Activated CD4-positive, alpha-beta memory T cell treated with anti-CD3 and anti-CD28 coated beads, Interleukin-2, amount 10 ng/mL, durations not matched to agents 7 days and 5 days (primary cell): ENCODE data around the gene PBX1. TPM values are rescaled to one million over a fixed set of nuclear protein-coding genes. Genes with fewer than 3 reads are reported as not detected.

Source experiments
- CTCF ChIA-PET: fragments of 350-600 bp; sonication (Branson Sonifier 250); formaldehyde crosslinking; loops from one replicate; lab custom pipeline; 2021; ENCODE audit warnings: antibody characterized with exemption, inconsistent platforms; lab: Charles Lee
- POLR2A ChIA-PET: fragments of 350-600 bp; sonication (Branson Sonifier 250); formaldehyde crosslinking; loops from one replicate; lab custom pipeline; 2021; ENCODE audit warnings: antibody characterized with exemption; lab: Charles Lee
- DNase-seq: peaks from one replicate; pipeline ENCODE4 v3.0.0-alpha.2; 2020
- H3K27ac Mint-ChIP-seq: one replicate; pipeline ENCODE4 v1.8.0; 2021; ENCODE audit warnings: mild to moderate bottlenecking, mixed read lengths
- H3K27me3 Mint-ChIP-seq: one replicate; pipeline ENCODE4 v1.8.0; 2021; ENCODE audit warnings: mixed read lengths
- H3K36me3 Mint-ChIP-seq: one replicate; pipeline ENCODE4 v1.8.0; 2021; ENCODE audit warnings: low read depth, mixed read lengths
- H3K4me1 Mint-ChIP-seq: one replicate; pipeline ENCODE4 v1.8.0; 2021; ENCODE audit warnings: mixed read lengths
- H3K4me3 Mint-ChIP-seq: one replicate; pipeline ENCODE4 v1.8.0; 2021; ENCODE audit warnings: mild to moderate bottlenecking, mixed read lengths
- H3K9me3 Mint-ChIP-seq: one replicate; pipeline ENCODE4 v1.8.0; 2021; ENCODE audit warnings: mixed read lengths
- total RNA-seq, 2 experiments: library from RNA; stranded (reverse); gene quantifications; one replicate each; pipeline ENCODE4 v1.2.3, GENCODE V29; 2021

Gene PBX1
- total RNA-seq, 2 experiments from 2014 or later, result 0.18 to 0.23 TPM

DNA sequence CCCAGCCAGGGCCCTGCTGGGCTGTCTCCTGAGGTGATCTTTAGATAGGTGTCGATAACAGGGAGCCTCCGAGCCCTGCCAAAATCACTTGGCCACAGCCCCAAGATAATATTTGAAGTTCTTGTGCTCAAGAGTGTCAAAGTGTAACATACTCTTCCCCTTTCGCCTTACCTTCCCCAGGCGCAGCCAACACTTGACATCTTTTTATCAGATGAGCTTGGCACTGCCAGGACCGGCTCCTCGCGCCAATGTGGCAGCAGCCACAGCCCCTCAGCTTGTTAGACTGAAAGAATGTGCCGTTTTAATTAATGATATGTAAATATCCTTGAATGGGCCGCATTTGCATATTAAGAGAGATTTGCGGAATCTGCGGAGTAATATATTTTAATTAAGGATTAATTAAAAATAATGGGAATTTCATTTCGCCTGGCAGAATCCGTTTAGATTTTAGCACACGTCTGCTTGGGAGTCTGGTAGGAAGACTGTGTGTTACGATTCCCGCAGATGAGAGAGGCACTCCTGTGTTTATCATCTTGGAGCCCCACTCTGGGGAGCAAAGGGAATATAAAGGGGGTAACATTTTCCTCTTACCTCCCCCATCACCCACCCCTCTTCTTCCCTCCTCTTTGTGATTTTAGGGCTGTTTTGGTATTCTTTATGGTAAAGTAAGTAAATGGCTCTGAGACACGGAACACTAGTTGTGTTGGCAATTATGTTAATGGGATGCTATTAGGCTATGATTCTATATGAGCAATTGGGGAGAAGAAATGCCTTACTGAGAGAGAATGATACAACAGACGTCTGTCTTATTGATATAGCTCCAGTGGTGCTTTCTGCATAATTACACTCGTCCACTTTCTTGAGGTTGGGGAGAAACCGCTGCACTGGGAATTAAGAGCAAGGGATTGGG lies 109.8 kb downstream of the PBX1 start:
- no peak for DNase-seq
- H3K4me3 Mint-ChIP-seq, result no peak overlapping the region
- no peaks in the 10 kb centered on the region for H3K4me1 Mint-ChIP-seq
- H3K27ac Mint-ChIP-seq, result no peak overlapping the region
- H3K9me3 Mint-ChIP-seq, result peaks cover 11% of the 10 kb centered on the region
- ChIA-PET POLR2A (no interaction called here), CTCF (no interaction called here)
- no peaks in the 10 kb centered on the region for H3K27me3 Mint-ChIP-seq
- H3K36me3 Mint-ChIP-seq, result no peaks in the 10 kb centered on the region

GRCh38 chr1:164670026-164670425 lies 111.0 kb downstream of the PBX1 start:
- Mint-ChIP-seq H3K27ac (no peak overlapping the region), H3K4me1 (no peaks in the 10 kb centered on the region), H3K9me3 (peaks cover 11% of the 10 kb centered on the region), H3K36me3 (no peaks in the 10 kb centered on the region), H3K4me3 (no peak overlapping the region), H3K27me3 (no peaks in the 10 kb centered on the region)
- ChIA-PET CTCF (no interaction called here), POLR2A (no interaction called here)
- DNase-seq, result no peak

- H3K27ac Mint-ChIP-seq, result no peak overlapping the region
These were observed 111.8 kb downstream of the PBX1 start for GRCh38 chr1:164670786-164671185.

DNA sequence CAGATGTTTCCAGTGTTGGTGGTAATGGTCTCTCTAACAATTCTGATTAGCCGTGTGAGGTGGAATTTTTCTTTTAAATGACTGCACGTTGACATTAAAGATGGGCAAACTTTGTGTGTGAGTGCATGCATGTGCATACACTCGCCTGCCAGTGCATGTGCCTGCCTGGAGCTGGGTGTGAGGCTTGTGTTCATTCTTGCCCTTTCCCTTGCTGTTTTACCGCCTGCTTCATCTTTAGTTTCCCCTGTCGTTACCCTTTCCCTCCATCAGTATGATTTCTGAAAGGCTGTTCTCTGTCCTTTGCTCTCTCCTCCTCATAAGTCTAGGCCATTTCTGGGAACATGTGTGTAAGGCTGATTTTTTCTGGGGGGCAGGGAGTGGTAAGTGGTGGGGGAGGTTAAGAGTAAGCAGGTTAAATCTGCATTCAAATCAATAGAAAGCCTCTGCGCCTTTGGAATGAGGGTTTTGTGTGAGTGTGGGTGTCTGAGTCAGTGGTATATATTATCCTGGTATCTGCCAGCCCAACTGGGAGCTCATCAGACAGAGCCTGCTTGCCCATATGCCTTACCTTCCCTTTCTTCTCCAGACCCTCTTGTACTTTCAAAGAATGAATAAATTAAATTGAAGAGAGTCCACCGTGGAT lies 112.5 kb downstream of the PBX1 start:
- Mint-ChIP-seq H3K36me3 (no peaks in the 10 kb centered on the region), H3K4me1 (no peaks in the 10 kb centered on the region), H3K9me3 (peaks cover 11% of the 10 kb centered on the region), H3K27ac (no peak overlapping the region), H3K27me3 (no peaks in the 10 kb centered on the region), H3K4me3 (no peak overlapping the region)
- ChIA-PET POLR2A (no interaction called here), CTCF (no interaction called here)
- DNase-seq, result no peak

More at GRCh38 chr1:164670786-164671185, 111.8 kb downstream of the PBX1 start:
- H3K27me3 Mint-ChIP-seq, result no peaks in the 10 kb centered on the region
- H3K9me3 Mint-ChIP-seq, result peaks cover 11% of the 10 kb centered on the region
- H3K4me3 Mint-ChIP-seq, result no peak overlapping the region
- ChIA-PET POLR2A (no interaction called here), CTCF (no interaction called here)
- H3K4me1 Mint-ChIP-seq, result no peaks in the 10 kb centered on the region
- H3K36me3 Mint-ChIP-seq, result no peaks in the 10 kb centered on the region
- no peak for DNase-seq

DNA sequence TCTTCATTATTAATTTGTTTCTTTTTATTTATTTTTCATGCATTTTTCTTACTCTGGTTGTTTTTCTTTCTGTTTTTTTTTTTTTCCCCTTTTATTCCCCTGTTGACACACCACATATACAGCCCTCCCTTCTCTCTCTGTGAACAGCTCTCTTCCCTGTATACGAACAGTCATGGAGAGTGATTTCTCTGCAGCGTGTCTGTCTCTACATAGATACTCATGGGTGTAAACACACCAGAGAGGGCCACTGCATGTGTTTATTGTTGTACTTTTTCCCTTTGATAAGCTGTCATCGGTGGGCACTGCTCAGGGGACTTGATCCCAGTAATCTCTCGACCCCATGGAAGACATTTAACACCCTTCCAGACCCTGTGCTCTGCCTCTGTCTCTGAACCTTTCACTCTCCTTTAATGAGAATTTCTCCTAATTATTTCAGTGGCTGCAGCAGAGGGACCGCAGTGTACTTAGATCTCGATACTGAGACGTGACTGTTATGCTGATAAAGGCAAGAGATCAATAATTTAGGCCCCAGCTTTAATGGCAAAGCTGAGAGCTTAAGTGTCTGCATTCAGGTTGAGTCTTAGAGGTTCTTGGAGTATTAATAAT lies 113.1 kb downstream of the PBX1 start:
- no peaks in the 10 kb centered on the region for H3K27me3 Mint-ChIP-seq
- peaks cover 11% of the 10 kb centered on the region for H3K9me3 Mint-ChIP-seq
- ChIA-PET CTCF (no interaction called here), POLR2A (no interaction called here)
- no peaks in the 10 kb centered on the region for H3K4me1 Mint-ChIP-seq
- no peak overlapping the region for H3K27ac Mint-ChIP-seq
- no peak for DNase-seq
- H3K36me3 Mint-ChIP-seq, result no peaks in the 10 kb centered on the region
- H3K4me3 Mint-ChIP-seq, result no peak overlapping the region

DNA sequence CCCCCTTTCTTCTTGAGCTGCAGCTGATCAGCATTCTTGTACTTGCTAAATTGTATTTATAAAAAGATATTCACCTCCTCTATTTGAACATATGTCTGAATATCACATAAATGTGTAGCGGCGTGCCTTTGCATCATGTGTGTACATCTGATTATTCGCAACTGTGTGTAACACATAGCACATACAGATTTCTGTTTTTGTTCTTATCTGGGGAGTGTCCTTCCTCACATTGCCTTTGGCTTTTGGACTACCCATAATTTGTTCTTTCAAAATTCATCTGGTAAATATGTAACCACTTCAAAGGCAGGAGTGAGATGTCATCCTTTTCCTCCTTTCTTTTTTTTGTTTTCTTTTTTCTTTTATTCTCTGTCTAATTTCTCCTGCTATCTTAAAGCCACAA lies 113.6 kb downstream of the PBX1 start:
- CTCF ChIA-PET, result no interaction called here
- Mint-ChIP-seq H3K27me3 (no peaks in the 10 kb centered on the region), H3K27ac (no peak overlapping the region), H3K4me1 (no peaks in the 10 kb centered on the region), H3K36me3 (no peaks in the 10 kb centered on the region), H3K4me3 (no peak overlapping the region), H3K9me3 (peaks cover 11% of the 10 kb centered on the region)
- DNase-seq, result no peak
- POLR2A ChIA-PET, result no interaction called here

- ChIA-PET CTCF (no interaction called here), POLR2A (no interaction called here)
- no peaks in the 10 kb centered on the region for H3K36me3 Mint-ChIP-seq
- DNase-seq, result no peak
- no peaks in the 10 kb centered on the region for H3K27me3 Mint-ChIP-seq
- no peak overlapping the region for H3K4me3 Mint-ChIP-seq
- no peaks in the 10 kb centered on the region for H3K4me1 Mint-ChIP-seq
- H3K27ac Mint-ChIP-seq, result no peak overlapping the region
- peaks cover 11% of the 10 kb centered on the region for H3K9me3 Mint-ChIP-seq
These were observed 114.7 kb downstream of the PBX1 start for GRCh38 chr1:164673584-164674214.

GRCh38 chr1:164675342-164675904 lies 116.4 kb downstream of the PBX1 start:
- DNase-seq, result no peak
- H3K4me3 Mint-ChIP-seq, result no peak overlapping the region
- ChIA-PET POLR2A (no interaction called here), CTCF (no interaction called here)
- H3K27ac Mint-ChIP-seq, result no peak overlapping the region
- H3K4me1 Mint-ChIP-seq, result no peaks in the 10 kb centered on the region
- H3K9me3 Mint-ChIP-seq, result no peaks in the 10 kb centered on the region
- H3K27me3 Mint-ChIP-seq, result no peaks in the 10 kb centered on the region
- no peaks in the 10 kb centered on the region for H3K36me3 Mint-ChIP-seq

DNA sequence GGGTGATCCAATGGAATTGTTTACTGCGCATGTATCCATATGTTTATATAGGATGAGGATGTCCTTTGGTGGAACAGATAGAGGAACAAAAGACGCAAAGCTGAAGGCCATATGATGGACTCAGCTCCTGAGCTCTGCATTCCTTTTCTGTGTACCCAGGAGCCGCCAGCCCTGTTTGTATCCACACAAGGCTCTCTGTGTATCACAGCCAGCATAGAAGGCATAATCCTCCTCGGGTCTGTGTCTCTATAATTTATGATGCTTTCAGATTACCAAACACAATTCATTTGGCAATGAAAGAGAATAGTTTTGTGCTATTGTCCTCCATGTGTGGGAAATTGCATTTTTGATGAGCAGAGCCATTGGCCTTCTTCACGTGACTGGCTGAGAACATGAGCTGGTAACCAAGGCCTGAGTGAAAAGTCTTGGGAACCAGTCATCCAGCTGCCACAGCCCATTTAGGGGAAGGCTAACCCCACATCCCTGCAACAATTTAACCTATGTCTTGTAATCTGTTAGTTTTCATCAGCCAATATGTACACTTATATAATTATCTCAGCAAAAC lies 119.2 kb downstream of the PBX1 start:
- Mint-ChIP-seq H3K27me3 (no peaks in the 10 kb centered on the region), H3K9me3 (no peaks in the 10 kb centered on the region), H3K4me3 (no peak overlapping the region), H3K27ac (no peak overlapping the region), H3K4me1 (no peaks in the 10 kb centered on the region), H3K36me3 (no peaks in the 10 kb centered on the region)
- no peak for DNase-seq
- ChIA-PET POLR2A (no interaction called here), CTCF (no interaction called here)

GRCh38 chr1:164682570-164682969 lies 123.6 kb downstream of the PBX1 start:
- DNase-seq, result no peak
- no peak overlapping the region for H3K4me3 Mint-ChIP-seq
- ChIA-PET POLR2A (no interaction called here), CTCF (no interaction called here)
- H3K36me3 Mint-ChIP-seq, result no peaks in the 10 kb centered on the region
- H3K27ac Mint-ChIP-seq, result no peak overlapping the region
- peaks cover 3% of the 10 kb centered on the region for H3K9me3 Mint-ChIP-seq
- H3K27me3 Mint-ChIP-seq, result no peaks in the 10 kb centered on the region
- H3K4me1 Mint-ChIP-seq, result no peaks in the 10 kb centered on the region

- Mint-ChIP-seq H3K27ac (no peak overlapping the region), H3K4me1 (no peaks in the 10 kb centered on the region), H3K27me3 (no peaks in the 10 kb centered on the region), H3K4me3 (no peak overlapping the region), H3K9me3 (peaks cover 3% of the 10 kb centered on the region), H3K36me3 (no peaks in the 10 kb centered on the region)
- no peak for DNase-seq
- POLR2A ChIA-PET, result no interaction called here
- CTCF ChIA-PET, result no interaction called here
These were observed 124.3 kb downstream of the PBX1 start for GRCh38 chr1:164683235-164683634.

DNA sequence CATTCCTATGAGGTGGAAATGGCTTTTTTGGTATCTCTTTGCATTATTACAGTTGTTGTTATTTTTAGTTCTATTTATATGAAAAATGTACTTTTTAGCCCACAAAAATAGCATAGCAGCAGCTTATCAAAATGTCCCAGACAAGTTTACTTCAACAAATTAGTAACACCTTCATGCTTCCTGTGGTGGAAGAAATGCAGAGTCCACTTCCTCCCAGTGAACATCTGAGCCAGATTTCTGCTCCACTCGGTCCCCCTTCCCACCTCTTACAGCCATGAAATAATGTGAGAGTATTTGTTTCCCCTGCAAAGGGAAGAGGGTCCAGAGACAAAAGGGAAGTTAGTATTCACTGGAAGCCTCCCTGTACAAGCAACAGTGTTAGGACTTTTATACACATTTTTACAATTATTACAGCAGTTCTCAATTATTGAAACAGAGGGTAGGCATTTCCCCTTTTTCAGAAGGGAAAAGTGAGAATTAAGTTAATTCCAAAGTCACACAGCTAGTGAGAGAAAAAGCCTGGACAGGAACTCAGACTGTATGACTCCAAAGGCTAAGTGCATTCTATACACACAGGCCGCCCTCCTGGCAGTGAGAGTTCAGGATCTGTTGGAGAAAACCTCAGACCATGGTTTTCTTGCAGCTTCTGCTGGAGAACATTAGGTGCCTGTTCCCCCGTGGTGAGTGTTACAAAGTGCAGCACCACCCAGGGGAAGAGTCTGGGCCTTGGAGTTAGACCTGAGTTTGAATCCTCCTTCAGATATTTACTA lies 126.5 kb downstream of the PBX1 start:
- Mint-ChIP-seq H3K27ac (no peak overlapping the region), H3K27me3 (no peaks in the 10 kb centered on the region), H3K4me1 (no peaks in the 10 kb centered on the region), H3K4me3 (no peak overlapping the region), H3K9me3 (peaks cover 3% of the 10 kb centered on the region), H3K36me3 (no peaks in the 10 kb centered on the region)
- CTCF ChIA-PET, result no interaction called here
- POLR2A ChIA-PET, result no interaction called here
- no peak for DNase-seq
